ENCODE results near the gene CYFIP2.

GRCh38 chr5:157306692-157307471 is 41.0 kb downstream of the CYFIP2 start:
- no peak for TF ChIP-seq CTCF (IDR thresholded peaks at IDR 0.05; ENCODE audit: poor library complexity)
- no peak for TF ChIP-seq EZH2phosphoT487 (IDR thresholded peaks at IDR 0.05; ENCODE audit: low read depth, severe bottlenecking, unreplicated experiment)
- TF ChIP-seq EZH2 (IDR thresholded peaks at IDR 0.05; ENCODE audit: borderline replicate concordance) = no peak
